HL-60 (cell line): ENCODE results near the gene EIF4B.
A peak's percentile ranks its signal among the peaks of the same experiment; 100 is the strongest.

Source experiments
- DNase-seq, 2 experiments: peaks; one replicate each; pipeline ENCODE4 v3.0.0-alpha.2; 2010 to 2020; ENCODE audit warnings: low read depth in 1 of 2, low spot score in 1 of 2
- H3K27ac ChIP-seq: fragments of 250-450 bp; sonication (Bioruptor Pico); replicated peaks from 2 replicates; pipeline ENCODE4 v1.5.1; 2020; ENCODE audit warnings: mild to moderate bottlenecking, moderate library complexity
- H3K27me3 ChIP-seq: fragments of 250-450 bp; sonication (Bioruptor Pico); 2 replicates; pipeline ENCODE4 v1.5.1; 2021; ENCODE audit warnings: mild to moderate bottlenecking, moderate library complexity; ENCODE audit not compliant: insufficient read depth, poor library complexity, severe bottlenecking
- H3K4me3 ChIP-seq: replicated peaks from 2 replicates; pipeline ENCODE4 v1.5.1; 2011; ENCODE audit warnings: mild to moderate bottlenecking, control low read depth, low read length; ENCODE audit not compliant: insufficient read depth
- CTCF ChIP-seq: IDR thresholded peaks from one replicate; pipeline ENCODE4 v1.5.1; 2011; ENCODE audit warnings: low read length, control low read depth, inconsistent platforms; ENCODE audit not compliant: insufficient read depth
- GABPA ChIP-seq: IDR thresholded peaks from 2 replicates; pipeline ENCODE4 v1.6.1; 2012; ENCODE audit warnings: low read depth
- POLR2AphosphoS5 ChIP-seq: IDR thresholded peaks from 2 replicates; pipeline ENCODE4 v1.6.1; 2012; ENCODE audit warnings: low read depth
- REST ChIP-seq: IDR thresholded peaks from 2 replicates; pipeline ENCODE4 v1.6.1; 2012; ENCODE audit warnings: low read depth; ENCODE audit not compliant: insufficient replicate concordance
- SPI1 ChIP-seq: IDR thresholded peaks from 2 replicates; pipeline ENCODE4 v1.6.1; 2012; ENCODE audit warnings: low read depth, mild to moderate bottlenecking, borderline replicate concordance

The EIF4B gene

DNA sequence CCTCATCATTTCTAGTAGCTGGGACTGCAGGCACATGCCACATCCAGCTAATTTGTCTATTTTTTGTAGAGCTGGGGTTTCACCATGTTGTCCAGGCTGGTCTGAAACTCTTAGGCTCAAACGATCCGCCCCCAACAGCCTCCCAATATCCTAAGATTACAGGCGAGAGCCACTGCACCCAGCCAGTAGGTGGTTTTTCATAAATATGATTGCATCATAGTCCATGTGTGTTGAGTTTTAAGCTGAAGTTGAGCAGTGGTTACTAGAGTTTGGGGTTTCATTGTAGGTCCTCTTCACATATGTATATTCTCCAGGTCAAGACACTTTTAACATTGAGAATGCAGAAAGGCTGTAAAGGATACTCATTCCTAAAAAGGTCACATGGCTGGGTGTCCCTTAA is 30.5 kb downstream of the EIF4B start:
- H3K27ac ChIP-seq = no peak overlapping the region
- DNase-seq = no peak
- no peaks in the 10 kb centered on the region for H3K27me3 ChIP-seq
- TF ChIP-seq POLR2AphosphoS5 (no peak), GABPA (no peak), SPI1 (no peak), CTCF (no peak), REST (no peak)
- H3K4me3 ChIP-seq = no peak overlapping the region

DNA sequence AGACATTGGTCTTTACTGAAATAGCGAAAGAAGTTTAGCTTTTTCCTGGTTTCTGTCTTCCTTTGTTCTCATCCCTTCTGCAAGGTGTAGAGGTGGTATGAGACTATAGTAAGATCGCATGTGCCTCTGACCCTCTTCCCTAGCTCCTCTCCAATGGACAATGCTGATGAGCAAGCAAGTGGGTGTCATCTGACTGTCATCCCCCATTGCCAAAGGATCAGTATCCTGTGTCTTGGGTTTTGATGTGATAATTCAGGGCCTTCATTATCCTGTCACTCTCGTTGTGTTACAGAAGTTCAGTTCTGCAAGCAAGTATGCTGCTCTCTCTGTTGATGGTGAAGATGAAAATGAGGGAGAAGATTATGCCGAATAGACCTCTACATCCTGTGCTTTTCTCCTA is 33.6 kb downstream of the EIF4B start:
- TF ChIP-seq REST = no peak
- no peak for TF ChIP-seq POLR2AphosphoS5
- TF ChIP-seq CTCF = no peak
- no peak for TF ChIP-seq GABPA
- no peak for TF ChIP-seq SPI1
- H3K27ac ChIP-seq = no peak overlapping the region
- no peaks in the 10 kb centered on the region for H3K27me3 ChIP-seq
- no peak overlapping the region for H3K4me3 ChIP-seq
- no peak for DNase-seq

DNA sequence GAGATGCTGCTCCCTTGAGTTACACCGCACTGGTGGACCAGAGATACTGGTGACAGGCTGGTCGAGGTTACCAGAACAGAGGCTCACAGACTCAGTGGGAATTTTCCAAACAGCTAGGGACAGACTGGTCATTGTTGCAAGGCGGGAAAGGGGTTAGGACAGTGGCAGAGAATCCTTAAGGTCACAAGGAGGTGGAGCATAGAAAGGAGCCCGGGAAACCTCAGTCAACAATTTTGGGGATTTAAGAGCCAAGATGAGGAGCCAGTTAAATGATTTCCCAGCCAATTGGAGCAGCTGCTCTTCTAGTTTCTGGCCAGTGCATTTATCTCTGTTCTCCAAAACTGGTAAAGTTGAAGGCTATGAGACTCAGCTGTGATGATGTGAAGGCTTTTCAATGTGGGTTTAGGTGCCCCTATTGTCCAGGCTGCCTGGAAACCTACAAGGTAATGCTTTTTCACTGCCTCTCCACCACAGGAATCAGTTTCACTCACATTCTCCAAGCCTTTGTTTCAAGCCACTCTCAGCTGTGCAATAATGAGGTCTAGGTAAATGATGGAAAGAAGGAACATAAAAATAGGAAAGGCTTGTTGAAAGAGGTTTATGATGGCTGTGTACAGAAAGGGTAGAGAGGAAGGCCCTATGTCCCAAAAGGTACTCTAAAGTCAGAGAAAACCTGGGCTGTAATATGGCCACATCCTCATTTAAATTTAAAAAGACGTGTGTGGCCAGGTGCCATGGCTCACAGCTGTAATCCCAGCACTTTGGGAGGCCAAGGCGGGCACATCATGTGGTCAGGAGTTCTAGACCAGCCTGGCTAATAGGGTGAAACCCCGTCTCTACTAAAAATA is 36.6 kb downstream of the EIF4B start:
- no peak for DNase-seq
- no peaks in the 10 kb centered on the region for H3K27me3 ChIP-seq
- TF ChIP-seq POLR2AphosphoS5 (peak; percentile 77), CTCF (no peak)
- no peak overlapping the region for H3K27ac ChIP-seq
- H3K4me3 ChIP-seq = no peak overlapping the region
